Prostate gland (tissue), 2 donors: Measurements from ENCODE around the gene ZC2HC1B. TPM values are rescaled to one million over a fixed set of nuclear protein-coding genes. Genes with fewer than 3 reads are reported as not detected.

Source experiments
- DNase-seq: peaks from one replicate; pipeline ENCODE4 v3.0.0-alpha.2; 2019; ENCODE audit warnings: low spot score
- H3K27ac ChIP-seq, 2 donors: fragments of 200-600 bp; sonication (generic); 2 replicates each; pipeline ENCODE4 v1.5.1; 2017 to 2019
- H3K27me3 ChIP-seq: fragments of 200-600 bp; sonication (generic); replicated peaks from 2 replicates; pipeline ENCODE4 v1.5.1; 2019; ENCODE audit not compliant: insufficient read depth
- H3K36me3 ChIP-seq, 2 donors: fragments of 200-600 bp; sonication (generic); 1 replicate in 1 of 2; 2 replicates in 1 of 2; pipeline versions ENCODE4 v1.5.1 to v1.8.1; 2017 to 2019
- H3K4me1 ChIP-seq: fragments of 200-600 bp; sonication (generic); replicated peaks from 2 replicates; pipeline ENCODE4 v1.5.1; 2019
- H3K4me3 ChIP-seq, 2 donors: fragments of 200-600 bp; sonication (generic); 2 replicates each; pipeline ENCODE4 v1.5.1; 2017 to 2019
- H3K9me3 ChIP-seq: fragments of 200-600 bp; sonication (generic); 2 replicates; pipeline ENCODE4 v1.5.1; 2017
- POLR2A ChIP-seq: fragments of 450-650 bp; IDR thresholded peaks from one replicate; pipeline ENCODE4 v1.6.1; 2016; ENCODE audit warnings: antibody characterized with exemption, mild to moderate bottlenecking
- POLR2AphosphoS5 ChIP-seq: sonication (generic); formaldehyde crosslinking; IDR thresholded peaks from one replicate; pipeline ENCODE4 v1.6.1; 2017; ENCODE audit warnings: antibody characterized with exemption
- WGBS: methylation state at CpG from one replicate; pipeline ENCODE4 v1.1.5; 2018; 5-methylcytosine and 5-hydroxymethylcytosine counted together
- intact Hi-C: fragments of 100-400 bp; cut with DNase I; formaldehyde crosslinking; loops from one replicate; pipeline ENCODE4 v1.14.2; 2022
- total RNA-seq, 2 donors: library from RNA; depleted of rRNA; stranded (reverse); fragments of >200 nt; gene quantifications; one replicate each; pipeline ENCODE4 v1.1.0, GENCODE V29; 2016
- TF ChIP-seq, protein P1 (sequence below), 4 experiments: fragments of 200-600 bp in 2 of 4; fragments of 450-650 bp in 2 of 4; sonication (generic) in 2 of 4; IDR thresholded peaks; 1 replicate in 3 of 4; 2 replicates in 1 of 4; pipeline ENCODE4 v1.5.1; 2016 to 2019; ENCODE audit warnings: antibody characterized with exemption in 4 of 4, mild to moderate bottlenecking in 2 of 4, moderate library complexity in 2 of 4

The ZC2HC1B gene
- total RNA-seq, 2 donors from 2014 or later = 2.0 TPM; not detected in 1

DNA sequence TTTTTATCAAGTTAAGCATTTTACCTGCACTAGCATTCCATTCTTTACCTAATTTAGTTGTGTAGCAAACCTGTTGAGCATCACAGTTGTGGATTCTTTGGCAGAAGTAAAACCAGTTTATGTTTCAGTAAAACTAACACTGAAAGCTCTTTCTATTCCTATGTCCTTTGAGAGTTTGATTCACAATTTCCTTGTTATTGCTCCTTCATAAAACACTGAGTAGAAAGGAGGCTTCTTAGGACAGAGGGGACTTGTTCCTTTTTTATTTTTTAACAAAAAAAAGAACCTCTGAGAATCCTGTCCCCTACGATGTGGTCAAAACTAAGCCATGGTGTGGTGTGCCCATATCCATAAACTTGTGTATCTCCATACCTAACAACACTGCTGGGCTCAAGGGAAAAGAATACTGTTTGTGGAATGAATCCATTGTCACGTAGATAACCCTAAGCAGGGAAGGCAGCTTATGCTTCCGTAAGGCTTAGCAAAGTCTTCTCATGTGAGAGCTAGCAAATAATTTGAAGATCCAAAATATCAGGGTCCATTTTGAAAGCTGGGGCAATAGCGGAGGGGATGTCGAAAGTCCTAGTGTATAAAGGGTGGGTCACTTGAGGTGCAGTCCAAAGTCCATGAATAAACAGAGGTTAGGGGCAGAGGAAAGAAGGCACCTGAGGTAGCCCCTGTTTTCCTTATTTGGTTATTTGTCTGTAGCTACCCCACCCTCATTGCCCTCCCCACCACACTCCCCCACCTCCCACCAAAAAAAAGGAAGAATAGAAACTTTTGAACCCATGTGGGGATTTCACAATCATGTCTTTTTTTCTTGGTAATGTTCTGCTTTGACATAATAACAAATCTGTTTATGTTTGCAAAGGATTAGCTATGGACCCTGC is 72.7 kb downstream of the ZC2HC1B start:
- Histone ChIP-seq H3K4me3 (no peak overlapping the region), H3K27me3 (no peaks in the 10 kb centered on the region), H3K27ac (no peak overlapping the region), H3K36me3 (no peaks in the 10 kb centered on the region), H3K9me3 (no peaks in the 10 kb centered on the region), H3K4me1 (no peaks in the 10 kb centered on the region)
- no peak for DNase-seq
- intact Hi-C loops = no loop called here
- 81% methylated on average over 5 of the region's 5 CpGs for WGBS
- TF ChIP-seq POLR2AphosphoS5 = no peak

DNA sequence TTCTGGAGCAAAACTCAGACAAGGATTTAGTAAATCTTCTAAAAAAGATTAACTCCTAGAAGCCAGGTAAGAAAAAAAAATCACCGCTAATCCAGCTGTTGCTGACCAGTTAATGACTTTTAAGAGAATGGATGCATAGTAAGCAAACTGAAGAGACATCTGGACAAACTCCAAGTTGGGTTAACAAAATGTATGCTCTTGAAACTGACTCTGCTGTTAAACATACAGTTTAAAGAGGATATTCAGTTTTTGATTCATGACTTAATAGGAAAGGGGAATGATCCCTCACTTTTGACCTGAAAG is 73.3 kb downstream of the ZC2HC1B start:
- Histone ChIP-seq H3K4me1 (no peaks in the 10 kb centered on the region), H3K36me3 (no peaks in the 10 kb centered on the region), H3K4me3 (no peak overlapping the region), H3K9me3 (no peaks in the 10 kb centered on the region), H3K27me3 (no peaks in the 10 kb centered on the region), H3K27ac (no peak overlapping the region)
- intact Hi-C loops = no loop called here
- DNase-seq = no peak
- 86% methylated on average over 1 of the region's 1 CpG for WGBS
- TF ChIP-seq POLR2A = no peak
- no peak for TF ChIP-seq POLR2AphosphoS5

DNA sequence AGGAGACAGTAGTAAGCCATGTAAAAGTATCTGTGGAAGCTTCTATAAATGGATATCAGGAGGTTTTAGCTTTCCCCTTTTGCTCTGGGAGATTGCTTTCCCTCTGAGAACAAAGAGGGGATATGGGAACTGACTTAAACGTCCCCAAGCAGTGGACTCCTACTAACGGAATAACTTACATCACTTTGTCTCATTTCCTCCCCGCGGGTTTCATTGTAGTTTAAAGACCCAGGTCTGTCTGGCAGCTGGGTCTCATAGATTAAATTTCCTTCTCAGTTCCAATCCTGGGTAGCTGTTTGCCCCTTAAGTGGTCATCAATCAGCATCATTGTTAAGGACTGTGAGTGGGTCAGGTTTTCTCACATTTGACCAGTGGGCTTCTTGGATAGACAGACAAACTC is 75.1 kb downstream of the ZC2HC1B start:
- H3K9me3 ChIP-seq = no peaks in the 10 kb centered on the region
- H3K27me3 ChIP-seq = no peaks in the 10 kb centered on the region
- TF ChIP-seq, protein P1, sequence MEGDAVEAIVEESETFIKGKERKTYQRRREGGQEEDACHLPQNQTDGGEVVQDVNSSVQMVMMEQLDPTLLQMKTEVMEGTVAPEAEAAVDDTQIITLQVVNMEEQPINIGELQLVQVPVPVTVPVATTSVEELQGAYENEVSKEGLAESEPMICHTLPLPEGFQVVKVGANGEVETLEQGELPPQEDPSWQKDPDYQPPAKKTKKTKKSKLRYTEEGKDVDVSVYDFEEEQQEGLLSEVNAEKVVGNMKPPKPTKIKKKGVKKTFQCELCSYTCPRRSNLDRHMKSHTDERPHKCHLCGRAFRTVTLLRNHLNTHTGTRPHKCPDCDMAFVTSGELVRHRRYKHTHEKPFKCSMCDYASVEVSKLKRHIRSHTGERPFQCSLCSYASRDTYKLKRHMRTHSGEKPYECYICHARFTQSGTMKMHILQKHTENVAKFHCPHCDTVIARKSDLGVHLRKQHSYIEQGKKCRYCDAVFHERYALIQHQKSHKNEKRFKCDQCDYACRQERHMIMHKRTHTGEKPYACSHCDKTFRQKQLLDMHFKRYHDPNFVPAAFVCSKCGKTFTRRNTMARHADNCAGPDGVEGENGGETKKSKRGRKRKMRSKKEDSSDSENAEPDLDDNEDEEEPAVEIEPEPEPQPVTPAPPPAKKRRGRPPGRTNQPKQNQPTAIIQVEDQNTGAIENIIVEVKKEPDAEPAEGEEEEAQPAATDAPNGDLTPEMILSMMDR (IDR thresholded peaks at IDR 0.05) = no peak
- TF ChIP-seq POLR2A = no peak
- intact Hi-C loops = no loop called here
- 65% methylated on average over 4 of the region's 4 CpGs for WGBS
- DNase-seq = no peak
- H3K4me3 ChIP-seq = no peak overlapping the region
- H3K27ac ChIP-seq = no peak overlapping the region
- no peaks in the 10 kb centered on the region for H3K36me3 ChIP-seq
- no peaks in the 10 kb centered on the region for H3K4me1 ChIP-seq

DNA sequence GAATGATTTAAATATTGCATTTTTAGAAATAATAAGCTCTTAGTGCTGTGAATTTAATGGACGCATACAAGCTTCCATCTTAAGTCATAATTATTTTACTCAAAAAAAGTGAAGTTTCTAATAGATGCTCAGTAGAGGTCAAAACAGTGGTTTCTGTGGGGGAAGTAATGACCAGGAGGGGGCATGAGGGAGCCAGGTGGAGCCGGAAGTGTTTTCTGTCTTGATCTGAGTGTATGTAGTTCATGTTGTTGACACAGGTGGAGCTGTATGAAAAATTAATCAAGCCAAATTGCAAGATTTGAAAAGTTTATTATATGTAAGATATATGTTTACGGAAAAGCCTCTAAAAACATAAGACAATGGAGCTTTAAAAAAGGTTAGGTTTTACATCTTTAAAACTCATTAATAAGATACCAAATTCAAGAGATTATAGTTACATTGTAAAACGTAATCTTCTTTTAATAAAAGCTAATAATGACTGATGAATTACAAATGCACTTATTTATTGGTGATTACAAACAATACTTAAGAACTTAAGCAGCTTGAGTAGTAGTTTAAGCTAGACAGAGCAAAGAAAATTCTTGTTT is 75.8 kb downstream of the ZC2HC1B start:
- intact Hi-C loops = no loop called here

DNA sequence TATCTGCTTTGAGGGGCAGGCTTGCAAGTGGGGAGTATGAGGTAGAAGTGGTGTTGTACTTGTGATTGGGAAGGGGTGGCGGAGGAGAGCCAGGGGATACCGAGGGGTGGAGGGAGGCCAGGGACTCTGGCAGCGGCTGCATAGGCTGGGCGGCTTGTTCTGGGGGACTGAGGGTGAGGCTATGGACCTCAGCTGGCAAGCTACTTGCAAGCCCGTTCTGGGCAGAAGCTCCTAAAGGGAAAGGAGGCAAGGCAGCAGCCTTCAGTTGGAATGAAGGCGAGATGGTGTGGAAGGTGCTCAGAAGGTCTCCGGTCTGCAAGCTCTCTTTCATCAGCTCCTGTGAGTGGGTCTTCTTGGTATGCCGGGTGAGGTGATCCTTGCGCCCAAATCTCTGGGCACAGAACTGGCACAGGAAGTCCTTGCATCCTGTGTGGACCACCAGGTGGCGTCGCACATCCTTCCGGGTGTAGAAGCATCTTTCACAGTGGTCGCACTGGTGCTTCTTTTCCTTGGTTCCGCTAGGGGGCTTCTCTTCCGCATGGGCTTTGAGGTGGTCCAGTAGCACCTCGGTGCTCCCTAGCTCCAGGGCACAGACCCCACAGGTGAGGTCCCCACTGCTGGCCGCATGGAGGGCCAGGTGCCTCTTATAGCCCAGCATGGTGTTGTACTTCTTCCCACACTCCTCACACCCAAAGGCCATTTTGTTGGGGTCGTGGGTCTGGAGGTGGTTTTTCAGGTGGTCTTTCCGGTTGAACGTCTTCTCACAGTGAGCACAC is 77.8 kb downstream of the ZC2HC1B start:
- Histone ChIP-seq H3K36me3 (no peaks in the 10 kb centered on the region), H3K4me1 (no peaks in the 10 kb centered on the region), H3K27me3 (no peaks in the 10 kb centered on the region), H3K9me3 (no peaks in the 10 kb centered on the region), H3K4me3 (no peak overlapping the region), H3K27ac (no peak overlapping the region)
- peak; percentile 14 for DNase-seq
- WGBS = 66% methylated on average over 20 of the region's 20 CpGs
- intact Hi-C loops = no loop called here
- TF ChIP-seq POLR2AphosphoS5 (no peak), POLR2A (no peak)
- TF ChIP-seq, protein P1 (IDR thresholded peaks at IDR 0.05) = peak in 2 of 4 experiments; percentile 26 to 33

More for the DNA sequence above, 75.8 kb downstream of the ZC2HC1B start:
- H3K27me3 ChIP-seq = no peaks in the 10 kb centered on the region
- no peaks in the 10 kb centered on the region for H3K4me1 ChIP-seq
- no peak overlapping the region for H3K4me3 ChIP-seq
- H3K27ac ChIP-seq = no peak overlapping the region
- H3K36me3 ChIP-seq = no peaks in the 10 kb centered on the region
- no peak for DNase-seq
- no peak for TF ChIP-seq POLR2AphosphoS5
- TF ChIP-seq, protein P1 (IDR thresholded peaks at IDR 0.05) = peak; percentile 27 to 58 (median 53)
- TF ChIP-seq POLR2A = no peak
- H3K9me3 ChIP-seq = no peaks in the 10 kb centered on the region
- WGBS = 54% methylated on average over 4 of the region's 4 CpGs
